Midbrain (tissue), 1 donor: ENCODE data around the gene PTPRT.

Experiments
- DNase-seq: peaks from one replicate; lab custom pipeline; 2025; lab: John Stamatoyannopoulos, UW

The PTPRT gene

DNA sequence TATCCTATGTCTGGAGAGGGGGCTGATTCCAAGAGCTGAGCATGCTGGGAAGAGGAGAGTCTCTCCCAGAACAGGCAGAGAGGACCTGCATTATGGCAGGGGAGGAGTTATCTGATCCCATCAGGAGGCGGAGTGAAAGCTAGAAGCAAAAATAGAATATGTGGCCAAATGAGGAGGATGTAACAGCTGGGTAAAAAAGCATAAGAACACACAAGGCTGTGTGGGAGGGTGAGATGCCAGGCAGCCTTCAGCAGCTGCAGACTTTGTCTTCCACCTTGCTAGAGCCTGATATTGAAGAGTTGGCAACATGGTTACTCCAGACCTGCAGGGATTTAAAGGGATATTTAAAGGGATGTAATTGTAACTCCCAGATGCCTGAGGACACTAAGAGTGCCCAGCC lies 167.1 kb downstream of the PTPRT start:
- DNase-seq, result no peak

DNA sequence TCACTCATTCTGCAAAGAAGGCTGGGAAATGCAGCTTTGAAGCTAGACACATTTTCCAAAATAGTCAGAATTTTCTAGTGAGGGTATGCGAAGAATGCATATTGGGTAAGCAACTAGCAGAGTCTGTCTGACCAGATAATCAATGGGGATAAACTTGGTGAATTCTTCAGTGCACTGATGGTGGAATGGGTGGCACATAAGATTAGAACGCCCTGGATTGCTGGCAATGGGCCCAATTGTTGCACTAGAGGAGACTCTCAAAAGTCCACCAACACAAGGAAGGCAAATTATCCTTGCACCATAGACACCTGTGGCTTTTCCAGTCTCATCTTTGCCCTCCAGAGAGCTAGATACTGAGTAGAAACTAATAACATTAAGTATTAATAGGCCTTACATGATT lies 167.6 kb downstream of the PTPRT start:
- DNase-seq, result no peak

DNA sequence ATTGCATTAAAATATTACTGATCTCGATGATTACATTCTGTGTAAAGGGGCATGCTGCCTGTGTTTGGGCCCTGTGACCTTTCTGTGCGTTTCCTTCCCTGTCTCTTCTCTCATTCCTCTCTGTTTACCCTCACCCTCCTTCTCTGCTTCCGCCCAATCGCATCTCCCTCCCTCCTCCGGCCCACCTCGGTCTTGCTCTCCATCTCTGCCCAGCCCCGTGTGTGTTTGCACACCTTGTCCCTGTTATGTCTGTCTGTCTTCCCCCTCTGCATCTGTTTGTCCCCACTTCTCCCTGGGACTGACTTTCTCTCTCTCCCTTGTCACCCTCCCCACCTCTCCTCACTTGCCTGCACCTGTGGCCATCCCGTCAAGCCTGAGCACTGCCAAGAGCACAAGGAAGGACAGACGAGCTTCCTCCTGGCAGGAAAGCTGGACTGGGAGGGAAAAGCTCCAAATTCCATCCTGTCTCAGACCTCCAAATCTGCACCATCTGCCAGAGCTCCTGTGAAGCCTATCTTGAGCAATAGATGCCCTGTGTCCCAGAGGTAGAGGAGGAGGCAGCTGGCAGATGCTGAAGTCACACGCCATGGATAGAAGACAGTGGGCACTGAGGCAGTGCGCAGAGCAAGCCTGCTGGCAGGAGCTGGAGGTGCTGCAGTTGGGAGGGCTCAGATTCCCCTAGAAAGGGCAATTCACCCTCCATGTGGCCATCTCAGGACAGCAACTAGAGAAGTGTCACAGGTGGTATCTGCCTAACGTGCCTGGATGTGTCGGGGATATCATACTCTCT lies 172.3 kb downstream of the PTPRT start:
- DNase-seq, result no peak

DNA sequence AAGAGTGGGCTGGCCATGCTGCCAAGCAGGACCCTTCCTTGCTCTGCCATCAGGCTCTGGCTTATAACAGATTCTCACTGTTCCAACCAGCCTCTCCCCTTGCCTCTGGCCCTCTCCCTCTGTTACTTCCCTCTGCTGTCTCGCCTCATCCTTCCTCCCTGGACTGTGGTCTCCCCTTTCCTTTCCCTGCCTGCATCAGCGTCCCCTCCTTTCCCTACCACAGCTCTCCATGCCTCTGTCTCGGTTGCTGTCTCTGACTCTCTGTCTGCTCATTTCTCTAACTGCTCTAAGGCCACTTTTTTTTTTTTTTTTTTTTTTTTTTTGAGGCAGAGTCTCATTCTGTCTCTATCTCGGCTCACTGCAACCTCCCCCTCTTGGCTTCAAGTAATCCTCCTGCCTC lies 173.4 kb downstream of the PTPRT start:
- DNase-seq, result no peak

DNA sequence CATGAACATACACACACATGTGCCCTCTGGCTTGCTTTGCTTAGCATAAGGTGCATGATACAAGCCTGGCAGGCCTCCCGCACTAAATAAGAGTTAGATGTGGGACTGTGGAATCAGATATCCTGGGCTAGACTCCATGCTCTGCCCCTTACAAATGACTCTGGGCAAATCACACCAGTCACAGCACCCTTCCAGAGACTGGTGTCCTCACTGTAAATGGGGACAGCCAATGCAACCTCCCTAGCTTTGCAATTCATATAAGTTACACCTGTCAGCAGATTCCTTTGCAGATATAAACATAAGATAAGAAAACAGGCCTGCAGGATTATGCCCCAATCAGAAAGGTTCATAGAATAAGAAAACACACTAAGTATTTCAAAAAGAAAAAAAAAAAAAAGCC lies 174.1 kb downstream of the PTPRT start:
- no peak for DNase-seq

DNA sequence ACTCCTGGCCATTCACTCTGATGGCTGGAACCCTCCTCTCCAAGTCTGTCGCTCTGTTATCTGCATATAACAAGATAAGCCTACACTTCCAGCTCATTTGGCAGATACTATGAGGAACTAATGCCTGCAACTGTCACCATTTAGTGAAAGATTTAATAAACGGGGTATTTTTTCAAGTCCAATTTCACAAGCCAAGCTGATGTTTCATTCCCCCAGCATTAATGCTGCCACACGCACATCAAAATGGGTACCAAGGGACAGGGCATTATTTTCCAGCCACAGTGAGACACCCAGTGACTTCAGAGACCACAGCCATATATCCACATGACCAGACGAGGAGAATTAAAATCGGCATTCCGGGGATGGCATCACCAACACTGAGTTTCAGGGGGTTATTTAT lies 175.5 kb downstream of the PTPRT start:
- DNase-seq, result no peak

DNA sequence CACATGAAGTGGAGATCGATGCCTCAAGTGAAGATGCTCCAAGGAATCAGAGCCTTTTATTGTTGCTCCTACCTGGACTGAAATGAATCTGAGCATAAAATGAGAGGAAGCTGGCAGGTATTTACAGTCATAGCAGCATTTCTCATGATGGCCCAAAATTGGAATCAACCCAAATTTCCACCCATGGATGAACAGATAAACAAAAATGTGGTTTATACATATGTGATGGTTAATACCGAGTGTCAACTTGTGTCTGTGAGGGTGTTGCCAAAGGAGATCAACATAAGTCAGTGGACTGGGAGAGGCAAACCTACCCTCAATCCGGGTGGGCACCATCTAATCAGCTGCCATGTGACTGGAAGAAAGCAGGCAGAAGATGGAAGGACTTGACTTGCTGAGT lies 178.2 kb downstream of the PTPRT start:
- no peak for DNase-seq

DNA sequence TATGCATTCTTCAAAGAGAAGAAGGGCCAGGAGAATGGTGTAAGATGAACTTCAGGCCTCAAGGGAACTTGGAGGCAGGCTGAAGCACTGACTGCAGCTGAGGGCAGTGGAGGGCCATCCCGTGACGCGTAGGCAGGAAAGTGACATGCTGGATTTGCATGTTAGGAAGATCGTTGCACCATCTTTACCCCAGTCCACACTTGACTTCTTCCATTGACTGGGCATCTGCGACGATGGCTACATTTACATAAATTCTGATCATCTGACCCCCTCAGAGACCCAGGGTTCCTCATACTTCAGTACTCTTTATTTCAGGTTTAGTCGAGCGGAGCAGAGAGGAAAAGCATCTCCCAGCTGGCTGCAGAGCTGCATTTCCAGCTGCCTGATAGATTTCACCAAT lies 180.2 kb downstream of the PTPRT start:
- no peak for DNase-seq

DNA sequence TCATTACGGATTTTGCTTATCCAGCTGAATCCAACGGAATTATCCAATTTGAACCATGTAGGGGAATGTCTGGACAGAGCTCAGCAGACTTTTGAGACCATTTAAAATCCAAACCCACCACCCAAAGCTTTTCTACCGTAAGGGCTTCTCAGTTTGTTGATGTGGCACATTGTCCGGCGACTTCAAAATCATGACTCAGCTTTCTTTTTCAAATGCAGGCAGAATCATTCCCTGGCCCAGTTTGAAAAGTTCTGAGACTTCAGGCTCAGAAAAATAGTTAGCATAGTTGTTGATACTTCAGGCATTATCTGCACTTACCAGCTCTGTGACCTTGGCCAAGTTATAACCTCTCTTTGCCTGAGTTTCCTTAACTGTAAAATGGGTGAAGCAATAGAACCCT lies 182.2 kb downstream of the PTPRT start:
- no peak for DNase-seq

DNA sequence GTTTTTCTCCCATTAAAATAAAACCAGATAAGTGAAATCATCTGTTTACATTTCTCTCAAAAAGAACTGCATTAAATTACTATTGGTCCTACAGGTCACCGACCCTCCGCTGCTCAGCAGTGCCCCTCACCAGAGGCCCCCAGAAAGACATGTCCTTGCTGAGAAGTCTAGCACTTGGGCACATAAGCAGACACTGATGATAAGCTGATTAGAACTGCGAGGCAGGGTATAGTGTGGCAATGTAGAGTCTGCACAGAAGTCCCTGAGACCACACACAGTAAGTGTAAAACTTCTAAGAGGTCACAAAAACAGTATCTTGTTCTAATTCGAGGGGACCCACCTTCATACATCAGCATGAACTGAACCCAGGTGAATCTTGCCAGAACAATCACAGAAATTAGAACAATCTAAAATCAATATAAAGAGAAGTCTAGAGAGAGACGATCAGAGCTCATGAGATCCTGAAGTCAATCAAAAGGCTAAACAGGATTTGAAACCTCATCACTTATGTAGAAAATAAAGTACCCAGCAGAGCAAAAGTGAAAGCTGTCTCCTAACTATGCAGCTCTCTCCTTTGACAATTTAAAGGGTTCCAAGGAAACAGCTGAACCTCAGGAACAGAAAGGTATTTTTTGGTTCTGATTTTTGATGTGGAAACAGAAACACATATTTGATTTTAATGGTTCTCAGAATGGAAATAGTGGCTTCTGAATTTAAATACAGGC lies 182.9 kb downstream of the PTPRT start:
- DNase-seq, result no peak

DNA sequence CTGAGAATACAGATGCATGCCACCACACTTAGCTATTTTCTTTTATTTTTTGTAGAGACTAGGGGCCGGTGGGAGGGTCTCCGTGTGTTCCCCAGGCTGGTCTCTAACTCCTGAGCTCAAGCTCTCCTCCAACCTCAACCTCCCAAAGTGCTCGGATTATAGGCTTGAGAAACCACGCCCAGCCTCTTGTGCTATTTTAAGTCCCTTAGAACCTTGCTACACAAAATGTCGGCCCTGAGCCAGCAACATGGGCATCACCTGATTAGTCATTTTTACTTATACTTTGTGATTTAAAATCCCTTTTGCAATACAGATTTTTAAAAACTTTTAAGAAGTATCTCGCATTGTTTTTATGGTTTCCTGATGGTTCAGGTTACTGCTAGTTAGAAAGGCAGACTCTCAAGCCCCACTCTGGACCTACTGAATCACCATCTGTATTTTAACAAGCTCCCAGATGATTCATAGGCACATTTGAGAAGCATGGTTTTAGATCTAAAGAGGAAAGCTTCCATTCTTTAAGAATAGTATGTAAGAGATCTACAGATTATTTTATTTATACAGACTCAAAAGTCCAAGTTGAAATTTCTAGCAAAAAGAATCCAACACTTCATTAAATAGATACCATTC lies 186.3 kb downstream of the PTPRT start:
- no peak for DNase-seq

DNA sequence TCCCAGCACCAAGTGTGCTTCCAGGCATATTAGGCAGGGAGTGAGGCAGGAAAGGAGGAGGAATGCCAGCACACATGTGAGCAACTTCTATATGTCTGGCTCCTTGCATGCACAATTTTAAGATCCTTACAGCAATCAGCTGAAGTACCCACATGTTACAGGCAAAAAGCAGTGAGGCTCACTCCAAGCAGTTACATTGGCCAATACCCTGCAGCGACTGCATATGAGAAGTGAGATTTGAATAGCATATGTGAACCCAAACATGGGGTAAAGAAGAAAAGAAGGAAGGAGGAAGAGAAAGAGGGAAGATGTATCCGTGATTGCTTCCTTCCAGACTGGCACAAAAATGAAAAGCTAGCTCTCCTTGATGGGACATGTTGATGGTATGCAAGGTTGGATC lies 193.6 kb downstream of the PTPRT start:
- DNase-seq, result no peak

DNA sequence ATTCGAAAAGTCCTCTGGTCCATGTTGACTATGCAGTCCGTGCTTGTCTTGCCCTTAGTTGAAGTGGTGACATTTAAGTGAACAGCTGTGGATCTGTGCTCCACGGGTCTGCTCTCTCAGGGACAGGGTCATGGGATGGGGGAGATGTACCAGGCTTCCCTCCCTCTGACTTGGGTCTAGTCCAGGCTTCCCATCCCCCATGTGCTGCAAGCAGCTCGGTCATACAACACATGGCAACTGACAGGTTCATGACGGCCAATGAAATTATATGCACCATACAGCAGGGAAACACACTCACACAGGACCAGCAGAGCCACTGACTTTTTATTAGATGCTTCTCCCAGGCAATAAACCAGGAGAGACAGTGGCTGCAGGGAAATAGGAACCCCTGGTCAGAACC lies 201.4 kb downstream of the PTPRT start:
- no peak for DNase-seq

DNA sequence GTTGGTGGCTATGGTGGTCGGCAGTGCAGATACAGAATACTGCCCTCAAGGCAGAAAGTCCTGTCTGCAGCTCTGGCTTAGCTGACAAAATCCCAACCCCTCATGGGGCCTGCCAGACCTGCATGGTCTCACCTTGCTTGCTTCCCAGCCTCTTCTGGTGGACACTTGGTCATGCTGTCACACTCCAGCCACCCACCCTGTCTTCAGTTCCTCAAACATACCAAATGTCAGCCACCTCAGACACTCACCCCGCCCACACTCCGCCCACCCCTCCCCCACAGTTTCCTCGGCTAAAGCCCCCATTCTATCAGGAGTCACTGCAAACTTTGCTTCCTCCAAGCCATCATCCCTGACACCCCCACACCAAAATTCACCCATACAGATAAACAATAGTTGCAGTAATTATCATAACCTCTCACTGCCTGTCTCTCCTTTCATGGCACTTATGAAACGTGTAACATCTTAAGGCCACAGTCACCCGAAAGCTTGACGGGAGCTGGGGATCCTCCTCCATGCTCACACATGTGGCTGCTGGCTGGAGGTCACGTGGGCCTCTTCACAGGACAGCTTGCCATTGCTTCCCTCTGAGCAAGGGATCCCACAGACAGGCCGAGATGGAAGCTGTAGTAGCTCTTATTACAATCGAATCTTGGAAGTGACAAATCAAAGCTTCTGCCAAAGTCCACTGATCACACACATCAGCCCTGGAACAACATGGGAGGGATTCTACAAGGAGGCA lies 202.2 kb downstream of the PTPRT start:
- no peak for DNase-seq

DNA sequence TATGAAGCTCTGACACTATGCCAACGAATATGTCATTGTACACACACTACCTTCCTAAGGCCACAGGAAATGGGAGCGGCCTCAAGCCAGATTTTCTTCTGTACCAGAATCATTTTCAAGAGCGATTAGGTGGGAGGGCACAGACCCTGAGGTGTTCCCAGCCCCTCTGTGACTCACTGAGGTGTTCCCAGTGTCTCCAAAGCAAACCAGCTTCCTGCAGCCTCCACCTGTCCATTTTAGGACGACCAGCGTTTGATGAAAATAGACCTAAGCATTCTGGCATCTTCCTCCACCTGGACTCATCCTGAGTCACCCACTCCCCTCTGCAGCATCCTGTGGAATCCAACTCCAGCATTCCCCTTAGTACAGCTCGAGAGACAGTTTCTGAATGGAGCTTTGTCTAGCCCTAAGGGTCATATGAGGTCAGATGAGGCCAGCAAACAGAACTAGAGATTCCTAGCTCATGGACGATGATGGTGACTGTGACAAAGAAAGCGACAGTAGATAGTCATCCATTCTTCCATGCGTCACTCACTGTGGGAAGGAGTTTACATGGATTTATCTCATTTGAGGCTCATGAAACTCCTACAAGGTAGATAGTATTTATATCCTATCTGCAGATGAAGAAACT lies 203.4 kb downstream of the PTPRT start:
- DNase-seq, result peak; percentile 5

DNA sequence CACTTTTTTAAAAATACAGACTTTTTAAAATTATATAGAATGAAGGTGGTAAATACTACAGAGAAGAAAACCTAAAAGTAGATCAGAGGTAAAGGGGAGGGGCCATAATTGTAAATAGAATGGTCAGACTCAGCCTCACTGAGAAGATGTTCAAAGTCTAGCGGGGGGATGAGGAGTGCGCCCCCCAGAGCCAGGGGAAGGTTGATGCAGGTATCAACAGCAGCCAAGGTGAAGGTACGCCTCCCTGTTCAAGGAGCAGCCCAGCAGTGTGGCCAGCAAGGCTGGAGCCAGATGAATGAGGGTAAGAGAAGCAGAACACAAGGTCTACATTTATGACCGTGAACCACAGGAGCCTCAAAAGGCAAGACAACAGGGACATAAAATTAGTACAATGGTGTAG lies 204.1 kb downstream of the PTPRT start:
- DNase-seq, result no peak

DNA sequence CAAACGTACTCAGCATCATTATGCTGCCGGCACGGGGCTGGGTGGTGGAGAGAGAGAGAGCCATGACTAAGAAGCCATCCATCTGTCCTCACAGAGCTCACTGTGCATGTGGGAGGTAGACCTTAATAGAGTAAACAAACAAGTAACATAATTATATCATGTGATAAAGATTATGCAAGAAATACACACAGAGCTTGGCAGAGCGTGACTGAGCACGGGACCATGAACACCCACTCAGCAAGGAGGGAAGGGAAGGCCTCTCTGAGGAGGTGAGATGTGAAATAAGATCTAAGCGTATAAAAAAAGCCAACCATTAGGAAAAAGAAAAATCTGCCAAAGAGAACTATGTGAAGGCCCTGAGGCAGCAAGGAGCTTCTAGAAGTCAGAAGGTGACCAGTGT lies 207.5 kb downstream of the PTPRT start:
- DNase-seq, result no peak

DNA sequence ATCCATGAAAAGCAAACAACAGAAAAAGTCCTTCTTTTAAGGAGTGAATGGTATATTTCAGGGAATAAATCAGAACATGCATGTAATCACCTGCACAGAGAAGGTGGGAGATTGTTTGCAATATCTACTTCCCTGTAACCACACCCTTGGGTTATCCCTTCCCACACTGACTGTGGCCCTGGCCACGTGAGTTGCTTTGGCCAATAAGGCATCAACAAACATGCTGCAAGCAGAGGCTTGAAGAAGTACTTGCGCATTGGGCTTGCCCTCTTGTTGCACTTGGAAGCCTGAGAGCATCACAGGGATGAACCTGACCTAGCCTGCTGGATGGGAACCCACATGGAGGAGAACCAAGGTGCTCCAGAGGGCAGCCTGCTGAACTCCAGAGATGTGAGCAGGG lies 208.5 kb downstream of the PTPRT start:
- no peak for DNase-seq

DNA sequence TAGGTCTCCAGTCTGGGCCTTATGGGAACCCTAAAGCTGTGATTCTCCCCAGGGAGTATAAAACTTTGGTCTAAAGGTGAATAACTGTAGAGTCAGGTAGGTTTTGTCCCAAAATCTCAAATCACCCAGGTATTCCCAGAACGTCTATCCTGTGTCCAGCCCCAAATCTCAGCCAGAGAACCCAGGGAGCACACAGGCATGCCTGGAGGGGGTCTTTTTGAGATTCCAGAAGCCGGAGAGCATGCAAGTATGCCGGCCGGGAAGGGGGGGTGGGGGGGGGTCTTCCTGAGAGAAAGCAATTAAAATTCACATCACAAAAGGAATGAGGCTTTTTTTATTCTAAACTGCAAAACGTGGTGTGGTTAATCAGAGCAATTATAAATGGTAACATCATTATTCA lies 210.0 kb downstream of the PTPRT start:
- DNase-seq, result no peak

DNA sequence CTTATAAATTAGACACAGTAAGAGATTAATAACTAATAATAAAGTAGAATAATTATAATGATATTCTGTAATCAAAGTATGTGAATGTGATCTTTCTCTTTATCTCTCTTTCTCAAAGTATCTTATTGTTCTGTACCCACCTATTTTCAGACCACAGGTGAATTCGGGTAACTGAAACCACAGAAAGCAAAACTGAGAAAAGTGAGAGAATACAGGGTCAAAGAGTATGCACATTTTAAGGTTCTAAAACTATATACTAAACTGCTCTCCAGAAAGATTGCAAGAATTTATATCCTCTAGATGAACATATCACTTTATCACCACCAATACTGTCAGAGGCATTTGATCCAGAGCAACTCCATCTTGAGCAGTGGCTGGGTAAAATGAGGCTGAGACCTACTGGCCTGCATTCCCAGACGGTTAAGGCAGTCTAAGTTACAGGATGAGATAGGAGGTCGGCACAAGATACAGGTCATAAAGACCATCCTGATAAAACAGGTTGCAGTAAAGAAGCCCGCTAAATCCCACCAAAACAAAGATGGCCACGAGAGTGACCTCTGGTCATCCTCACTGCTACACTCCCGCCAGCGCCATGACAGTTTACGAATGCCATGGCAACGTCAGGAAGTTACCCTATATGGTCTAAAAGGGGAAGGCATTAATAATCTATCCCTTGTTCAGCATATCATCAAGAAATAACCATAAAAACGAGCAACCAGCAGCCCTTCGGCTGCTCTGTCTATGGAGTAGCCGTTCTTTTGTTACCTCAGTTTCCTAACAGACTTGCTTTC lies 211.3 kb downstream of the PTPRT start:
- no peak for DNase-seq

DNA sequence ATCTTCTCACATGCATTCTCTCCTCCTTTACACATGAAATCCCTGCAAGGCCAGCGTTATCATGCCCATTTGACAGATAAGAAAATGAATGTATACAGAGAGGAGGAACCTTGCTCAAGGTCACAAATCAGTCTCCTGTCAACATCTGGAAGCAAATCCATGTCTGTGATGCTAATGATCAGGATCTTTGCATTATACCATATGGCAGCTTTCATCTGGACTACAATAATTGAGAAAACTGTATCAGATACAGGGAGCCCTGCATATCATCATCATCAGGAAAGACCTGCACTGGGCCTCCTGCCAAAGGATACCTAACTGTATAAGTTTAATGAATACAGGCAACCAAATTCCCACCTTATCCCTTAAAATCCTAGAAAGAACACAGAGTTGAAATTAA lies 213.7 kb downstream of the PTPRT start:
- no peak for DNase-seq
